Breast epithelium (tissue), 4 donors: ENCODE measurements around the gene YLPM1. TPM values are rescaled to one million over a fixed set of nuclear protein-coding genes. Genes with fewer than 3 reads are reported as not detected.

Source experiments
- DNase-seq, 2 donors: peaks; one replicate each; pipeline ENCODE4 v3.0.0-alpha.2; 2019; ENCODE audit warnings: low spot score in 2 of 2
- H3K27ac ChIP-seq, 2 donors: fragments of 200-600 bp; sonication (generic) in 1 of 2; one replicate each; pipeline ENCODE4 v1.5.1; 2016 to 2019; ENCODE audit warnings: mild to moderate bottlenecking in 1 of 2
- H3K27me3 ChIP-seq, 2 donors: fragments of 200-600 bp; sonication (generic) in 1 of 2; one replicate each; pipeline versions ENCODE4 v1.5.1 to v1.6.0; 2017 to 2019; ENCODE audit warnings: control low read depth in 1 of 2, mild to moderate bottlenecking in 1 of 2
- H3K36me3 ChIP-seq: fragments of 200-600 bp; one replicate; pipeline ENCODE4 v1.5.1; 2019
- H3K4me1 ChIP-seq, 2 donors: fragments of 200-600 bp; sonication (generic); one replicate each; pipeline ENCODE4 v1.5.1; 2016 to 2019; ENCODE audit warnings: control low read depth in 1 of 2
- H3K4me3 ChIP-seq, 3 donors: fragments of 200-600 bp; sonication (generic); 1 replicate in 2 of 3; 2 replicates in 1 of 3; pipeline ENCODE4 v1.5.1; 2016 to 2019; ENCODE audit warnings: mild to moderate bottlenecking in 3 of 3, moderate library complexity in 2 of 3
- H3K9me3 ChIP-seq, 2 donors: fragments of 200-600 bp; sonication (generic) in 1 of 2; one replicate each; pipeline ENCODE4 v1.5.1; 2016 to 2019; ENCODE audit warnings: control low read depth in 1 of 2
- CTCF ChIP-seq, 3 donors: fragments of 450-650 bp; IDR thresholded peaks; one replicate each; pipeline ENCODE4 v1.5.1; 2016 to 2017; ENCODE audit warnings: antibody characterized with exemption in 3 of 3, mild to moderate bottlenecking in 3 of 3, moderate library complexity in 3 of 3
- POLR2A ChIP-seq: fragments of 450-650 bp; IDR thresholded peaks from one replicate; pipeline ENCODE4 v1.6.1; 2016; ENCODE audit warnings: antibody characterized with exemption, mild to moderate bottlenecking, moderate library complexity
- POLR2AphosphoS5 ChIP-seq, 3 donors: sonication (generic); formaldehyde crosslinking; IDR thresholded peaks; one replicate each; pipeline ENCODE4 v1.6.1; 2017; ENCODE audit warnings: antibody characterized with exemption in 3 of 3
- intact Hi-C: fragments of 100-400 bp; cut with DNase I; formaldehyde crosslinking; loops from one replicate; pipeline ENCODE4 v1.15.1; 2023; ENCODE audit warnings: low total_unique reads
- total RNA-seq, 3 donors: library from RNA; depleted of rRNA; stranded (reverse); fragments of >200 nt; gene quantifications; one replicate each; pipeline ENCODE4 v1.1.0, GENCODE V29; 2016

YLPM1 gene
- total RNA-seq, 3 donors from 2014 or later: 50.9 to 97.0 (median 79.6) TPM

DNA sequence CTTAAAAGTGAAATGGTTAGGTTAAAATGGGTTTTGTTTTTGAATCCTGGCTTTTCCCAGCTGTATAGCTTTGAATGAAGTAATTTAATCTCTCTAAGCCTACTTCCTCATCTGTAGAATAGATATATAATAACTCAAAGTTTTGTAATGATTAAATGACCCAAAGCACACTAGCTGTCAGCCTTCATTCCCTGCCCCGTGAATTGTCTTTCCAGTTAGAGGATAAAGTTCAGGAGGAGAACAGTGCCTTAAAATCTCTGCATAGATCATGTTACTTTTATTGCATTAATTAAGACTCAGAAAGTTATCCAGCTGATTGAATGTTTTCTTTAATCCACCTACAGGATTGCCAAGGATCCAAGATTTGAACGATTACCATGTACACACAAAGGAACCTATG, 30.7 kb upstream of the YLPM1 start:
- no peak for TF ChIP-seq POLR2AphosphoS5 (IDR thresholded peaks at IDR 0.05)
- no peak for TF ChIP-seq CTCF (IDR thresholded peaks at IDR 0.05)
- Histone ChIP-seq H3K36me3 (no peaks in the 10 kb centered on the region), H3K4me3 (no peak overlapping the region), H3K27ac (no peak overlapping the region), H3K4me1 (no peaks in the 10 kb centered on the region), H3K27me3 (no peaks in the 10 kb centered on the region), H3K9me3 (no peaks in the 10 kb centered on the region)
- no peak for DNase-seq
- intact Hi-C loops: no loop called here

DNA sequence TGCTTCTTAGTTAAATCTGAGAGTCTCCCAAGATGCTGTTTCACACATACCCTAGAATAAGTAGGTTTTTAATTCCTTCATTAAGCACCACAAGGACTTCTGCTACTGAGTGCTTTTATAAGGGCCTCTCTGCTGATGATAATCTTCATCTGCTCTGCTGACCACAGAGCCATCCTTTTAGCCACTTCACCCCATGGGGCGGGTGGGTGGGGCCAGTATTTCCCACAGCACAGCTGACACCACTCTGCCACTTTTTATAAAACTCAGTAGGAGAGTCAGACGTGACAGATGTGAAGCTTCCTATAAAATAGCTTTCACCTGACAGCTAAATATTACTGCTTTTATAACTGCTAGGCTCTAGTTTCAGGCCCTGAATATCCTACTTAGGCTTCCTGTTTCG, 29.9 kb upstream of the YLPM1 start:
- no peaks in the 10 kb centered on the region for H3K9me3 ChIP-seq
- H3K4me1 ChIP-seq: no peaks in the 10 kb centered on the region
- H3K27ac ChIP-seq: no peak overlapping the region
- no peaks in the 10 kb centered on the region for H3K27me3 ChIP-seq
- H3K4me3 ChIP-seq: no peak overlapping the region
- DNase-seq: no peak
- TF ChIP-seq POLR2A (no peak), POLR2AphosphoS5 (IDR thresholded peaks at IDR 0.05) (no peak), CTCF (IDR thresholded peaks at IDR 0.05) (no peak)
- intact Hi-C loops: no loop called here
- no peaks in the 10 kb centered on the region for H3K36me3 ChIP-seq

DNA sequence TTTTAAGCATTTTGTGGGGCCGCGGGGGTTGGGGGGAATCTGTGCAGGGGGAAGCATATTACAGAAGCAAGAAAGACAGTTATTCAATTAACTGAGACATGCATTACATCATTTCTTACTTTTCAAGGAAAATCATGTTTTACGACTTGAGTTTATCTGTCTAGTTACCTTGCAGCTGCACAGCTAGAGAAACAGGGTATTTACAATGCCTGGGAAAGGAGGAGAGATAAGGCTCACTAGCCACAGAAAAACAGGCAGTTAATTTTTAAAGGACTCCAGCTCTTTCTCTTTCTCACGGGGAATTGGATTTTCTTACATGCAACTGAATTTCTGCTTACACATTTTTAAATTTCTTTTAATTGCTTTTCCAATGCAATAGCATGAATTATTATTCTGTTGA, 28.0 kb upstream of the YLPM1 start:
- H3K27ac ChIP-seq: no peak overlapping the region
- H3K9me3 ChIP-seq: no peaks in the 10 kb centered on the region
- H3K36me3 ChIP-seq: peaks cover 7% of the 10 kb centered on the region
- intact Hi-C loops: no loop called here
- H3K27me3 ChIP-seq: no peaks in the 10 kb centered on the region
- no peak overlapping the region for H3K4me3 ChIP-seq
- no peak for DNase-seq
- H3K4me1 ChIP-seq: no peaks in the 10 kb centered on the region
- TF ChIP-seq POLR2A: no peak
- no peak for TF ChIP-seq CTCF (IDR thresholded peaks at IDR 0.05)
- TF ChIP-seq POLR2AphosphoS5 (IDR thresholded peaks at IDR 0.05): no peak

GRCh38 chr14:74737753-74738325, 25.3 kb upstream of the YLPM1 start:
- no peaks in the 10 kb centered on the region for H3K27me3 ChIP-seq
- H3K36me3 ChIP-seq: peaks cover 7% of the 10 kb centered on the region
- TF ChIP-seq POLR2A: no peak
- no peak for TF ChIP-seq CTCF (IDR thresholded peaks at IDR 0.05)
- no peak for TF ChIP-seq POLR2AphosphoS5 (IDR thresholded peaks at IDR 0.05)
- intact Hi-C loops: no loop called here
- H3K27ac ChIP-seq: no peak overlapping the region
- no peaks in the 10 kb centered on the region for H3K4me1 ChIP-seq
- no peak for DNase-seq
- H3K4me3 ChIP-seq: no peak overlapping the region
- H3K9me3 ChIP-seq: no peaks in the 10 kb centered on the region

GRCh38 chr14:74739293-74740030, 23.7 kb upstream of the YLPM1 start:
- no peaks in the 10 kb centered on the region for H3K4me1 ChIP-seq
- DNase-seq: no peak
- intact Hi-C loops: no loop called here
- H3K4me3 ChIP-seq: no peak overlapping the region
- H3K36me3 ChIP-seq: peaks cover 7% of the 10 kb centered on the region
- TF ChIP-seq POLR2AphosphoS5 (IDR thresholded peaks at IDR 0.05): no peak
- TF ChIP-seq POLR2A: no peak
- TF ChIP-seq CTCF (IDR thresholded peaks at IDR 0.05): no peak
- H3K27me3 ChIP-seq: no peaks in the 10 kb centered on the region
- no peak overlapping the region for H3K27ac ChIP-seq
- no peaks in the 10 kb centered on the region for H3K9me3 ChIP-seq
